Trophoblast cell (in vitro differentiated cells and primary cell): ENCODE measurements around the gene EVX2.

Experiments used
- DNase-seq, 2 donors: peaks; one replicate each; pipeline ENCODE4 v3.0.0-alpha.2; 2016
- H2AFZ ChIP-seq: 2 replicates; pipeline ENCODE4 v1.6.1; 2013; ENCODE audit warnings: low read length, moderate library complexity, mild to moderate bottlenecking; ENCODE audit not compliant: insufficient read depth, poor library complexity
- H2AK5ac ChIP-seq: 2 replicates; pipeline ENCODE4 v1.6.1; 2013; ENCODE audit warnings: mild to moderate bottlenecking, low read length
- H2BK120ac ChIP-seq: 2 replicates; pipeline ENCODE4 v1.6.1; 2013; ENCODE audit warnings: low read length, mild to moderate bottlenecking, moderate library complexity; ENCODE audit not compliant: insufficient read depth, poor library complexity
- H2BK12ac ChIP-seq: 2 replicates; pipeline ENCODE4 v1.6.1; 2013; ENCODE audit warnings: mild to moderate bottlenecking, low read length, moderate library complexity
- H2BK5ac ChIP-seq: 2 replicates; pipeline ENCODE4 v1.6.1; 2013; ENCODE audit warnings: low read length, low read depth, moderate library complexity, mild to moderate bottlenecking; ENCODE audit not compliant: poor library complexity
- H3K14ac ChIP-seq: 2 replicates; pipeline ENCODE4 v1.6.1; 2013; ENCODE audit warnings: mild to moderate bottlenecking, low read length
- H3K18ac ChIP-seq: 2 replicates; pipeline ENCODE4 v1.6.1; 2013; ENCODE audit warnings: mild to moderate bottlenecking, low read length
- H3K23ac ChIP-seq: 2 replicates; pipeline ENCODE4 v1.6.1; 2013; ENCODE audit warnings: low read length
- H3K27ac ChIP-seq: 2 replicates; pipeline ENCODE4 v1.5.1; 2013; ENCODE audit warnings: low read depth, mild to moderate bottlenecking, inconsistent platforms, low read length, moderate library complexity
- H3K27me3 ChIP-seq: 2 replicates; pipeline ENCODE4 v1.6.1; 2013; ENCODE audit warnings: inconsistent platforms, mild to moderate bottlenecking, low read length, moderate library complexity; ENCODE audit not compliant: insufficient read depth
- H3K36me3 ChIP-seq, 2 experiments: 1 replicate in 1 of 2; 2 replicates in 1 of 2; pipeline ENCODE4 v1.6.1; 2013; ENCODE audit warnings: low read length in 2 of 2, mild to moderate bottlenecking in 2 of 2, moderate library complexity in 1 of 2; ENCODE audit not compliant: insufficient read depth in 2 of 2, control insufficient read depth in 1 of 2
- H3K4ac ChIP-seq: 2 replicates; pipeline ENCODE4 v1.6.1; 2013; ENCODE audit warnings: low read depth, mild to moderate bottlenecking, low read length, moderate library complexity
- H3K4me1 ChIP-seq, 2 experiments: 1 replicate in 1 of 2; 2 replicates in 1 of 2; pipeline ENCODE4 v1.6.1; 2013; ENCODE audit warnings: low read length in 2 of 2, mild to moderate bottlenecking in 2 of 2, moderate library complexity in 1 of 2; ENCODE audit not compliant: insufficient read depth in 2 of 2, control insufficient read depth in 1 of 2
- H3K4me2 ChIP-seq: 2 replicates; pipeline ENCODE4 v1.6.1; 2013; ENCODE audit warnings: inconsistent platforms, mild to moderate bottlenecking, low read length, moderate library complexity
- H3K4me3 ChIP-seq: 2 replicates; pipeline ENCODE4 v1.5.1; 2013; ENCODE audit warnings: mild to moderate bottlenecking, low read depth, low read length, inconsistent platforms
- H3K79me1 ChIP-seq: one replicate; pipeline ENCODE4 v1.6.1; 2013; ENCODE audit warnings: low read length
- H3K79me2 ChIP-seq: 2 replicates; pipeline ENCODE4 v1.6.1; 2013; ENCODE audit warnings: low read length, mild to moderate bottlenecking; ENCODE audit not compliant: control insufficient read depth, insufficient read depth, poor library complexity
- H3K9ac ChIP-seq: 2 replicates; pipeline ENCODE4 v1.6.1; 2013; ENCODE audit warnings: mild to moderate bottlenecking, low read length
- H3K9me3 ChIP-seq: 2 replicates; pipeline ENCODE4 v1.6.1; 2013; ENCODE audit warnings: low read depth, mild to moderate bottlenecking, control low read depth, inconsistent platforms, low read length; ENCODE audit not compliant: insufficient read depth
- H4K12ac ChIP-seq: 2 replicates; pipeline ENCODE4 v1.6.1; 2013; ENCODE audit warnings: low read depth, mild to moderate bottlenecking, low read length, moderate library complexity
- H4K8ac ChIP-seq: 2 replicates; pipeline ENCODE4 v1.6.1; 2013; ENCODE audit warnings: low read depth, mild to moderate bottlenecking, low read length, moderate library complexity
- H4K91ac ChIP-seq: one replicate; pipeline ENCODE4 v1.6.1; 2013; ENCODE audit warnings: low read depth, mild to moderate bottlenecking, low read length, moderate library complexity
- WGBS: extraction: QIAGEN DNeasy Blood & Tissue Kit; methylation state at CpG from one replicate; pipeline ENCODE4 v1.1.7; 2013; ENCODE audit warnings: missing lambda C conversion rate; ENCODE audit not compliant: insufficient read length, insufficient coverage; ENCODE audit errors: extremely low coverage; 5-methylcytosine and 5-hydroxymethylcytosine counted together

Gene EVX2

DNA sequence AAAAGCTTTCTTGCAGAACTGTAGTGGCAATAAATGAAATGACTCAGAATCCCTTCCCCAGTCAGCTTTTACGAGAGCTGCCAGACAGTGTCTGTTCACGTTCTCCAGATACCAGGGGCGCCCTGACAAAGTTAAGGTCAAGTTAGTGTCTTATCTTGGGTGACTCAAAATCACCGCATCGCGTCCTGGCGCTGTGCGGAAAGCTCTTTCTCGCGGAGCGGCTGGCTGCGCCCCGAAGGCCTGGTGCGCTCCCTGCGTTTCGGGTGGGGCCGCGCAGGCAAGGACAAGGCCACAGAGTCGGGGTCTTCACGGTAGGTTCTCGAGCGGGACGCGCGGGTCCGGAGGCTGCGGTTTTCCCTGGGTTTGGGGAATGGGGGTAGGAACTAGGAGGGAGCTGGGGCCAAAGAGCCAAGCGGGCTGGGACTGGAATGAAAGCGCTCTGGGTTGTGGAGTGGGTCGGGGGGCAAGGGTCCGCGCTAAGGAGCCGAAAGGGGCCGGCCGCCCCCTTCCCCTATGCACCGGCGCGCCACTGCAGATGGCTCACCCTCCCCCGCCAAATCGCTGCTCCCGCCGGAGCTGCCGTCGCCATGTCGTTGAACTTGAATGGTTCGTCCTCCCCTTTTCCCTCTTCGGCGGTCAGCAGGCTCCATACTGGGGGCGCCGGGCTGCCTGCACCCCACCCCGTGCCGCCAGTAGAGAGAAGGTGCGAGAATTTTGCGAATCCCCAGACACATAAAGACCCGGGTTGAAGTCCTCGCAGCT lies 20.7 kb upstream of the EVX2 start:
- Histone ChIP-seq H3K4me3 (peak overlapping the region; percentile 55), H3K14ac (no peak overlapping the region), H4K91ac (peak overlapping the region; percentile 3), H3K27ac (no peak overlapping the region), H3K4me1 (peaks cover 10 to 19% of the 10 kb centered on the region in 2 experiments), H3K79me2 (no peaks in the 10 kb centered on the region), H3K4me2 (peak overlapping the region; percentile 42), H4K8ac (no peak overlapping the region), H2BK120ac (peak overlapping the region; percentile 18), H3K9me3 (peaks cover 14% of the 10 kb centered on the region), H4K12ac (peak overlapping the region; percentile 31), H3K36me3 (no peaks in the 10 kb centered on the region), H2AK5ac (no peak overlapping the region), H3K79me1 (peaks cover 4% of the 10 kb centered on the region), H2BK5ac (no peak overlapping the region), H3K4ac (no peak overlapping the region), H3K27me3 (peaks cover 91% of the 10 kb centered on the region), H2AFZ (no peak overlapping the region), H3K18ac (no peak overlapping the region), H3K9ac (no peak overlapping the region), H3K23ac (no peak overlapping the region), H2BK12ac (no peak overlapping the region)
- DNase-seq: no peak
- WGBS: no CpG with 5 or more reads among the region's 56 CpGs

DNA sequence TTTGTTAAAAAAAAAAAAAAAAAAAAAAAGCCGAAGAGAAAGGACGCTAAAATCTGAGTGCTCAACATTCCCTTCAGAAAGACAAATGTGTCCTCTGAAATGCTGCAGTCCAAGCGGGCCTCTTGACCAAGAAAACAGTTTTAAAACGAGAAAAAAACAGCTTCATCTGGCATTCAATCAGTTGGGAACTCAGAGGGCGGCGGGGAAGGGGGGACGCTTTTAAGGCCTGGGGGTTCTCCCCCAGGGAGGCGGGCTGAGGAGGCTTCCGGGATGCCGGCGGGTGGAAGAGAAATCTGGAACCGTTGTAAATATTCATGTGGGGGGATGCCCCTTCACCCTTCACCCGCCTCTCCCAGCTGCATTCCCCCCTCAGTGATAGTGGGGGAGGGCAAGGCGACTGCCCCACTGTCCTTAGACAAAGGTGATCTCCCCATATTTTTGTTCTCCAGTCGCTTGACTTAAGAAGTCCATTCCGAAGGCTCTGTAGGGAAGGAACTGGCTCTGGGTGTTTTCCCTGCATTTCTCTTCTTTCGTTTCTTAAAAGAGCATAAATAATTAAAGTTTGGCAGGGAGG lies 20.1 kb upstream of the EVX2 start:
- no CpG with 5 or more reads among the region's 17 CpGs for WGBS
- Histone ChIP-seq H3K79me2 (no peaks in the 10 kb centered on the region), H3K9me3 (peaks cover 14% of the 10 kb centered on the region), H3K36me3 (no peaks in the 10 kb centered on the region), H3K18ac (no peak overlapping the region), H4K12ac (no peak overlapping the region), H3K27me3 (peaks cover 91% of the 10 kb centered on the region), H4K91ac (no peak overlapping the region), H2BK12ac (no peak overlapping the region), H3K4me3 (no peak overlapping the region), H2AFZ (no peak overlapping the region), H3K14ac (no peak overlapping the region), H3K23ac (no peak overlapping the region), H2AK5ac (no peak overlapping the region), H3K4me2 (peak overlapping the region; percentile 42), H3K4me1 (peaks cover 10 to 19% of the 10 kb centered on the region in 2 experiments), H3K9ac (no peak overlapping the region), H2BK5ac (no peak overlapping the region), H3K4ac (no peak overlapping the region), H3K27ac (no peak overlapping the region), H2BK120ac (no peak overlapping the region), H3K79me1 (peaks cover 4% of the 10 kb centered on the region), H4K8ac (no peak overlapping the region)
- DNase-seq: no peak

DNA sequence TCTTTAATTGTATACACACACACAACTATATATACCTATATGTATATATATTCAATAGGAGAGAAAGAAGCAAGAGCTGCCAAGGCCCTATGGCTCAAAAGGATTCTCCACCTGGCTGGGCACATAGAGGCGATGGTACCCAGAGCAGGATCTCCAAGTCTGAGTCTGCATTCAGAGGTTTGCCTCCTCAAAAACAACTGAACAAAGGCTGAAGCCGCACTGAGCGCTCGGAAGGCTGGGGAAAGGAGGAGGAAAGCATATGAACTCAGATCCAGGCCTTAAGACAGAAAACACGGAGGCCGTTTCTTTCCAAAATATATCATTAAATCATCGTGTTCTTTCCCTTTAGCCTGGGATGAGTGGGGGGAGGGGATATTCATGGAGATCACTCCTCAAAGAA lies 19.4 kb upstream of the EVX2 start:
- peaks cover 4% of the 10 kb centered on the region for H3K79me1 ChIP-seq
- no peak overlapping the region for H2AK5ac ChIP-seq
- H3K4me2 ChIP-seq: no peak overlapping the region
- H3K4me3 ChIP-seq: no peak overlapping the region
- H2BK5ac ChIP-seq: no peak overlapping the region
- H4K8ac ChIP-seq: no peak overlapping the region
- peaks cover 91% of the 10 kb centered on the region for H3K27me3 ChIP-seq
- H3K9me3 ChIP-seq: peaks cover 16% of the 10 kb centered on the region
- no peak overlapping the region for H3K9ac ChIP-seq
- H4K12ac ChIP-seq: no peak overlapping the region
- no peak overlapping the region for H3K4ac ChIP-seq
- no peak overlapping the region for H2BK120ac ChIP-seq
- no peak overlapping the region for H2AFZ ChIP-seq
- H3K4me1 ChIP-seq: peaks cover 10 to 25% of the 10 kb centered on the region in 2 experiments
- H3K27ac ChIP-seq: no peak overlapping the region
- no CpG with 5 or more reads among the region's 7 CpGs for WGBS
- H2BK12ac ChIP-seq: no peak overlapping the region
- no peak overlapping the region for H3K14ac ChIP-seq
- H3K79me2 ChIP-seq: no peaks in the 10 kb centered on the region
- H3K18ac ChIP-seq: no peak overlapping the region
- DNase-seq: no peak
- no peak overlapping the region for H3K23ac ChIP-seq
- no peak overlapping the region for H4K91ac ChIP-seq
- H3K36me3 ChIP-seq: no peaks in the 10 kb centered on the region

DNA sequence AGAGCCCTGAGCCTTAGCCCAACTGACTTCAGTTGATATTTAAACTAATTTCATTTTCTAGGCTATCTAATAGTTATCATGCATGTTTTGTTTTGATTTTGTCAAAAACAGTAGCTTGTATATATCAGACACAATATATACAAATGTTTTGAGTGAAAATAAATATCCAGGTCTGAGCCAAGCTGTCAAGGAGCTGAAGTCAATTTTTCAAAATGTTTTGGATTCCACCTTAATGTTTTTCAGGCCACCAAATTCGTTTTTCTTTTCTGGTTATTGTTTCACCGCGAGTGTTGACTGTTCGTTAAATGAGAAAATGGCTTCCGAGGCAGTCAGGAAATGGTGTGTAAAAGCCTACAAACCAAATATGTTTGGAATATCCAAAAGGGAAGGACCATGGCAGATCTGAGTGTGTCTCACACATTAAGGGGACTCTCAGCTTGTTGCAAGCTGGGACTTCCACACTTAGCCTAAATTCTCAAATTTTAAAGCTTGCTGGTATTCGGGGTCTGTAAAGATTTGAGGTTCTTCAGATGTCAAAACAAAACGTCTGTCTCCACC lies 18.6 kb upstream of the EVX2 start:
- peaks cover 91% of the 10 kb centered on the region for H3K27me3 ChIP-seq
- H4K12ac ChIP-seq: no peak overlapping the region
- peaks cover 11 to 32% of the 10 kb centered on the region in 2 experiments for H3K4me1 ChIP-seq
- no peak overlapping the region for H2BK5ac ChIP-seq
- H3K9me3 ChIP-seq: peaks cover 16% of the 10 kb centered on the region
- H3K4me3 ChIP-seq: no peak overlapping the region
- no peak overlapping the region for H2BK120ac ChIP-seq
- no peak overlapping the region for H3K14ac ChIP-seq
- no peak for DNase-seq
- H3K36me3 ChIP-seq: no peaks in the 10 kb centered on the region
- H2AK5ac ChIP-seq: no peak overlapping the region
- no peak overlapping the region for H3K4ac ChIP-seq
- H3K27ac ChIP-seq: no peak overlapping the region
- no peak overlapping the region for H4K8ac ChIP-seq
- no peak overlapping the region for H3K9ac ChIP-seq
- no peak overlapping the region for H2AFZ ChIP-seq
- no peak overlapping the region for H3K4me2 ChIP-seq
- no peaks in the 10 kb centered on the region for H3K79me2 ChIP-seq
- H3K18ac ChIP-seq: no peak overlapping the region
- H3K79me1 ChIP-seq: peaks cover 4% of the 10 kb centered on the region
- no peak overlapping the region for H3K23ac ChIP-seq
- no CpG with 5 or more reads among the region's 7 CpGs for WGBS
- H2BK12ac ChIP-seq: no peak overlapping the region
- no peak overlapping the region for H4K91ac ChIP-seq
